OCI-LY7 (cell line): ENCODE data around the gene ZNRD2. TPM values are rescaled to one million over a fixed set of nuclear protein-coding genes. Genes with fewer than 3 reads are reported as not detected.
A peak's percentile ranks its signal among the peaks of the same experiment; 100 is the strongest.

Source experiments
- BruUV-seq: library from RNA; stranded (reverse); fragments of 400-500 nt; replicated peaks from 2 replicates; lab custom pipeline; 2021; lab: Mats Ljungman, UMichigan
- CTCF ChIA-PET: fragments of 300-600 bp; sonication (Branson Sonifier 250); formaldehyde crosslinking; loops from one replicate; lab custom pipeline; 2022; ENCODE audit warnings: antibody characterized with exemption; ENCODE audit not compliant: unreplicated experiment; lab: Charles Lee
- POLR2A ChIA-PET: fragments of 300-600 bp; sonication (Branson Sonifier 250); formaldehyde crosslinking; loops from one replicate; lab custom pipeline; 2022; ENCODE audit warnings: antibody characterized with exemption; lab: Charles Lee
- DNase-seq: peaks from one replicate; pipeline ENCODE4 v3.0.0-alpha.2; 2015; ENCODE audit warnings: low spot score
- H2AFZ ChIP-seq: fragments of 200-600 bp; sonication (generic), shearing (Covaris generic); 2 replicates; pipeline ENCODE4 v1.6.1; 2014; ENCODE audit warnings: mild to moderate bottlenecking, antibody characterized with exemption, low read length, moderate library complexity
- H3K27ac ChIP-seq: fragments of 200-600 bp; sonication (generic); 2 replicates; pipeline ENCODE4 v1.5.1; 2014; ENCODE audit warnings: mixed run types, low read depth, mild to moderate bottlenecking, moderate library complexity, low read length, inconsistent platforms; ENCODE audit not compliant: poor library complexity, severe bottlenecking
- H3K36me3 ChIP-seq: fragments of 200-600 bp; sonication (generic); 2 replicates; pipeline ENCODE4 v1.6.1; 2014; ENCODE audit warnings: mild to moderate bottlenecking, antibody characterized with exemption, low read length, moderate library complexity, mixed read lengths; ENCODE audit not compliant: insufficient read depth
- H3K4me1 ChIP-seq: fragments of 200-600 bp; sonication (generic); 2 replicates; pipeline ENCODE4 v1.5.1; 2014; ENCODE audit warnings: mild to moderate bottlenecking, low read length; ENCODE audit not compliant: insufficient read depth, poor library complexity, severe bottlenecking
- H3K4me2 ChIP-seq: fragments of 200-600 bp; sonication (generic); 2 replicates; pipeline ENCODE4 v1.6.1; 2014; ENCODE audit warnings: mild to moderate bottlenecking, low read length
- H3K4me3 ChIP-seq: fragments of 200-600 bp; sonication (generic); 2 replicates; pipeline ENCODE4 v1.5.1; 2014; ENCODE audit warnings: mild to moderate bottlenecking, low read depth, low read length; ENCODE audit not compliant: poor library complexity, severe bottlenecking
- H3K79me2 ChIP-seq: fragments of 200-600 bp; sonication (generic); 2 replicates; pipeline ENCODE4 v1.6.1; 2016; ENCODE audit warnings: low read depth, mild to moderate bottlenecking, low read length, moderate library complexity, mixed read lengths; ENCODE audit not compliant: insufficient read depth
- H3K9me2 ChIP-seq: fragments of 200-600 bp; sonication (generic); 2 replicates; pipeline ENCODE4 v1.6.1; 2016; ENCODE audit warnings: mild to moderate bottlenecking, low read length, mixed read lengths; ENCODE audit not compliant: insufficient read depth
- H3K9me3 ChIP-seq: fragments of 200-600 bp; sonication (generic); 2 replicates; pipeline ENCODE4 v1.6.1; 2014; ENCODE audit warnings: mild to moderate bottlenecking, mixed run types, low read length, mixed read lengths
- H4K20me1 ChIP-seq: fragments of 200-600 bp; sonication (generic); 2 replicates; pipeline ENCODE4 v1.6.1; 2014; ENCODE audit warnings: mild to moderate bottlenecking, antibody characterized with exemption, low read length, moderate library complexity, mixed read lengths; ENCODE audit not compliant: insufficient read depth
- EZH2phosphoT487 ChIP-seq: fragments of 200-600 bp; sonication (generic); IDR thresholded peaks from 2 replicates; pipeline ENCODE4 v1.6.1; 2018; ENCODE audit warnings: low read depth, borderline replicate concordance, mild to moderate bottlenecking, mixed run types, antibody characterized with exemption, low read length, moderate library complexity, mixed read lengths
- intact Hi-C: fragments of 100-400 bp; cut with micrococcal nuclease; formaldehyde crosslinking; loops from one replicate; pipeline ENCODE4 v1.10.0; 2022; ENCODE audit not compliant: unreplicated experiment
- total RNA-seq, 2 experiments: library from RNA; depleted of rRNA in 1 of 2; stranded (reverse); fragments of >200 nt in 1 of 2; shearing (Covaris generic) in 1 of 2; gene quantifications; 2 replicates each; pipeline ENCODE4 v1.2.3, GENCODE V29; 2014 to 2022
- TF ChIP-seq, protein P1 (sequence below): fragments of 200-600 bp; sonication (generic); conservative IDR thresholded peaks from 2 replicates; pipeline ENCODE4 v1.5.1; 2014; ENCODE audit warnings: mild to moderate bottlenecking, antibody characterized with exemption, low read length, moderate library complexity, mixed read lengths

The ZNRD2 gene
- total RNA-seq, 2 experiments from 2014 or later: 43.4 to 60.4 TPM

GRCh38 chr11:65556470-65557279 lies 13.6 kb upstream of the ZNRD2 start:
- TF ChIP-seq, protein P1, sequence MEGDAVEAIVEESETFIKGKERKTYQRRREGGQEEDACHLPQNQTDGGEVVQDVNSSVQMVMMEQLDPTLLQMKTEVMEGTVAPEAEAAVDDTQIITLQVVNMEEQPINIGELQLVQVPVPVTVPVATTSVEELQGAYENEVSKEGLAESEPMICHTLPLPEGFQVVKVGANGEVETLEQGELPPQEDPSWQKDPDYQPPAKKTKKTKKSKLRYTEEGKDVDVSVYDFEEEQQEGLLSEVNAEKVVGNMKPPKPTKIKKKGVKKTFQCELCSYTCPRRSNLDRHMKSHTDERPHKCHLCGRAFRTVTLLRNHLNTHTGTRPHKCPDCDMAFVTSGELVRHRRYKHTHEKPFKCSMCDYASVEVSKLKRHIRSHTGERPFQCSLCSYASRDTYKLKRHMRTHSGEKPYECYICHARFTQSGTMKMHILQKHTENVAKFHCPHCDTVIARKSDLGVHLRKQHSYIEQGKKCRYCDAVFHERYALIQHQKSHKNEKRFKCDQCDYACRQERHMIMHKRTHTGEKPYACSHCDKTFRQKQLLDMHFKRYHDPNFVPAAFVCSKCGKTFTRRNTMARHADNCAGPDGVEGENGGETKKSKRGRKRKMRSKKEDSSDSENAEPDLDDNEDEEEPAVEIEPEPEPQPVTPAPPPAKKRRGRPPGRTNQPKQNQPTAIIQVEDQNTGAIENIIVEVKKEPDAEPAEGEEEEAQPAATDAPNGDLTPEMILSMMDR: no peak
- no peak for TF ChIP-seq EZH2phosphoT487
- no peak for DNase-seq
- no peaks in the 10 kb centered on the region for H4K20me1 ChIP-seq
- H3K4me1 ChIP-seq: peaks cover 26% of the 10 kb centered on the region
- no peaks in the 10 kb centered on the region for H3K79me2 ChIP-seq
- H2AFZ ChIP-seq: no peak overlapping the region
- no peak overlapping the region for H3K27ac ChIP-seq
- no peaks in the 10 kb centered on the region for H3K9me2 ChIP-seq
- H3K9me3 ChIP-seq: no peaks in the 10 kb centered on the region
- CTCF ChIA-PET: no interaction called here
- intact Hi-C loops: no loop called here
- POLR2A ChIA-PET: interaction anchor here (0.9 kb wide), 1 partner anchor 9 kb away, joined by 3 read pairs; no protein-coding TSS in a partner anchor
- H3K4me2 ChIP-seq: no peak overlapping the region
- H3K36me3 ChIP-seq: no peaks in the 10 kb centered on the region
- no peak overlapping the region for H3K4me3 ChIP-seq
- BruUV-seq: no TSS peak

DNA sequence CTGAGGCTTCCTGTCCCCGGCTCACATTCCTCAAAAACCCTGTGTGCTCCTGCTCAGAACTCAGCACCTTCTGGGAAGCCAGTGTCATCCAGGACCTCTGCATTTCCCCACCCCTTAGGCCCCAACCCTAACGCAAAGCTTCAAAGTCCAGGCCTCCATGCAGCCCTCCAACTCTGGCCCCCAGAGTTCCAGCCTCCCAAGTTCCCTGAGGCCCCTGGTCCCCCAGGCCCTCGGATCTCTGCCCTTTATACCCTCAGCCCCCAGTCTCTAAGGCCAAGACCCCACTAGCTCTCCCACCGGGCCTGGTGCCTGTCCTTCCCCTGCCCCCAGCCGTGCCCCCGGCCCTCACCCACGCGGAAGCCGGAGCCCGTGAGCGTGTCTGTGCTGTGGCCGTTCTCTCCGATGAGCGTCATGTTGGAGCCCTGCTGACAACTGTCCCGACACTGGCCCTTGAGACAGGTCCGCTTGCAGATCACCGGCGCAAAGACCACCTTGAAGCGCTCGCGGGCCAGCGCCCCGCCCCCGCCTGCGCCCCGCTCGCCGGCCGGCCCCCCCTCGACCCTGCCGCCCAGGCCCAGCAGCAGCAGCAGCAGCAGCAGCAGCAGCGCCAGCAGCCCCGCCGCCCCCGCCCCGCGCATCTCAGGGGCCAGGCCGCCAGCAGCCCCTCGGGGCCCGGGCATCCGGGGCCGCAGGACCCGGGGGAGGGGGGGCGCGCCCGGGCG lies 12.8 kb upstream of the ZNRD2 start:
- Histone ChIP-seq H3K27ac (no peak overlapping the region), H3K4me3 (no peak overlapping the region)
- intact Hi-C loops: no loop called here

More for the DNA sequence above, 12.8 kb upstream of the ZNRD2 start:
- Histone ChIP-seq H3K9me2 (no peaks in the 10 kb centered on the region), H3K79me2 (no peaks in the 10 kb centered on the region), H3K36me3 (no peaks in the 10 kb centered on the region), H3K9me3 (no peaks in the 10 kb centered on the region), H2AFZ (no peak overlapping the region), H3K4me2 (peak overlapping the region; percentile 49; the same call in 1 of the 2 replicates), H3K4me1 (peaks cover 18% of the 10 kb centered on the region), H4K20me1 (no peaks in the 10 kb centered on the region)
- CTCF ChIA-PET: no interaction called here
- BruUV-seq: no TSS peak
- POLR2A ChIA-PET: interaction anchor here (0.9 kb wide), 1 partner anchor 8 kb away, joined by 3 read pairs; no protein-coding TSS in a partner anchor
- TF ChIP-seq, protein P1: no peak
- TF ChIP-seq EZH2phosphoT487: no peak
- DNase-seq: no peak
